ENCODE results near the gene DMKN. TPM values are rescaled to one million over a fixed set of nuclear protein-coding genes. Genes with fewer than 3 reads are reported as not detected.

The DMKN gene
- total and polyA plus RNA-seq, 2 donors (not counting 3 experiments of a cell fraction or from before 2014, with no cell fraction given), result not detected

DNA sequence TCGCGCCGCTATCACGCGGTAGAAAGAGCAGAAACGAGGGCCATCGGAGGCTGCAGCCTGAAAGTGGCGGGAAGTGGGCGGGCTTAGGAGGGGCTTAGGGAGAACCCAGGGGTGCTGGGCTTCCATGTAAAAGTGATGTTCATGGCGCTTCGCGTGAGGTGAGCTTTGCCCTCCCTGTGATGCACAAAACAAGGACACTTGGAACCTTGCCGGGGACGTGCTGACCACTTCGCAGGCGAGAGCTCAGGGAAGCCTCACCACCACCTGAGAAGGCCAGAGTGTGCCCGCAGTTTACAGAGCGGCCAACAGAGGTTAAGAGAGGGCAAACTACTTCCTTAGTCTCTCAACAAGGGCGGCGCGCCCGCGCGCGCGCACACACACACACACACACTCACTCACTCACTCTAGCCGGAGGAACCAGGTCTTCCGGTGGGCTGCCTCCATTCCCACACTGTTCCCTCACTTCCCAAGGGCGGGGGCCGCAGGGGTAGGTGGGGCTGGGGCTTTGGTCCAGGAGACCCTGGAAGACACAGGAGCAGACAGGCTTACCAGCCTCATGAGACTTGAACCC, 20.5 kb upstream of the DMKN start:
- no peaks in the 10 kb centered on the region for H3K4me1 ChIP-seq (ENCODE audit: control insufficient read depth, extremely low read depth, insufficient read depth, low read length)
- no peak overlapping the region for H3K27ac ChIP-seq (ENCODE audit: insufficient read depth, low read depth, low read length)
- H3K36me3 ChIP-seq (ENCODE audit: control insufficient read depth in 2 of 2, extremely low read depth in 1 of 2, insufficient read depth in 2 of 2, low read length in 2 of 2), result no peaks in the 10 kb centered on the region
- dilution Hi-C loops (cut with MboI; ENCODE audit: extremely low pct_ligation_motif_present, low sequenced_read_pairs) (no loop called here), intact Hi-C loops (cut with micrococcal nuclease) (no loop called here)
- H3K9me1 ChIP-seq (replicated peaks; ENCODE audit: control insufficient read depth, extremely low read depth, insufficient read depth, low read length), result no peaks in the 10 kb centered on the region
- DNase-seq (ENCODE audit: low read depth, low spot score) (no peak), FAIRE-seq (no peak)
- H3K27me3 ChIP-seq (ENCODE audit: control insufficient read depth in 2 of 2, insufficient read depth in 2 of 2, low read length in 2 of 2), result peaks cover 11 to 12% of the 10 kb centered on the region in 2 experiments
- no TSS peak for BruUV-seq (replicated peaks)
- no peaks in the 10 kb centered on the region for H4K20me1 ChIP-seq (replicated peaks; ENCODE audit: control insufficient read depth, extremely low read depth, insufficient read depth, low read length)
- no peak overlapping the region for H2AFZ ChIP-seq (ENCODE audit: low read depth, low read length)
- no peak overlapping the region for H3K9ac ChIP-seq (replicated peaks; ENCODE audit: extremely low read depth, insufficient read depth, low read length)
- H3K9me3 ChIP-seq (replicated peaks; ENCODE audit: control insufficient read depth, insufficient read depth, low read length), result no peaks in the 10 kb centered on the region
- TF ChIP-seq EZH2 (IDR thresholded peaks at IDR 0.05; ENCODE audit: borderline replicate concordance, low read depth, low read length, severe bottlenecking) (no peak), MAX (IDR thresholded peaks at IDR 0.05; ENCODE audit: insufficient read depth, insufficient read length) (no peak), MYC (IDR thresholded peaks at IDR 0.05; ENCODE audit: low read depth, low read length) (no peak), JUN (IDR thresholded peaks at IDR 0.05; ENCODE audit: borderline replicate concordance, insufficient read depth, insufficient read length, low read depth) (no peak), POLR2AphosphoS5 (IDR thresholded peaks at IDR 0.05; ENCODE audit: insufficient read depth, low read depth, low read length) (no peak), GATA2 (IDR thresholded peaks at IDR 0.05; ENCODE audit: insufficient read depth, insufficient read length, low read depth, low read length) (no peak)
- TF ChIP-seq, protein P1, sequence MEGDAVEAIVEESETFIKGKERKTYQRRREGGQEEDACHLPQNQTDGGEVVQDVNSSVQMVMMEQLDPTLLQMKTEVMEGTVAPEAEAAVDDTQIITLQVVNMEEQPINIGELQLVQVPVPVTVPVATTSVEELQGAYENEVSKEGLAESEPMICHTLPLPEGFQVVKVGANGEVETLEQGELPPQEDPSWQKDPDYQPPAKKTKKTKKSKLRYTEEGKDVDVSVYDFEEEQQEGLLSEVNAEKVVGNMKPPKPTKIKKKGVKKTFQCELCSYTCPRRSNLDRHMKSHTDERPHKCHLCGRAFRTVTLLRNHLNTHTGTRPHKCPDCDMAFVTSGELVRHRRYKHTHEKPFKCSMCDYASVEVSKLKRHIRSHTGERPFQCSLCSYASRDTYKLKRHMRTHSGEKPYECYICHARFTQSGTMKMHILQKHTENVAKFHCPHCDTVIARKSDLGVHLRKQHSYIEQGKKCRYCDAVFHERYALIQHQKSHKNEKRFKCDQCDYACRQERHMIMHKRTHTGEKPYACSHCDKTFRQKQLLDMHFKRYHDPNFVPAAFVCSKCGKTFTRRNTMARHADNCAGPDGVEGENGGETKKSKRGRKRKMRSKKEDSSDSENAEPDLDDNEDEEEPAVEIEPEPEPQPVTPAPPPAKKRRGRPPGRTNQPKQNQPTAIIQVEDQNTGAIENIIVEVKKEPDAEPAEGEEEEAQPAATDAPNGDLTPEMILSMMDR (IDR thresholded peaks at IDR 0.05; ENCODE audit: extremely low read depth in 1 of 2, insufficient read depth in 1 of 2, low read depth in 1 of 2, low read length in 2 of 2), result no peak
- ChIA-PET CTCF (no interaction called here), POLR2A (no interaction called here)
- no peak overlapping the region for H3K4me2 ChIP-seq (ENCODE audit: insufficient read depth, low read length)
- no peak overlapping the region for H3K4me3 ChIP-seq (replicated peaks in 1 of 3; ENCODE audit: insufficient read depth in 1 of 3, low read depth in 1 of 3, low read length in 3 of 3)
- H3K79me2 ChIP-seq (ENCODE audit: control insufficient read depth, insufficient read depth, low read length), result no peaks in the 10 kb centered on the region

Data from endothelial cell of umbilical vein (primary cell).